Ishikawa (cell line): ENCODE measurements around the gene SERF2.

Source experiments
- CEBPB ChIP-seq: IDR thresholded peaks from 2 replicates; pipeline ENCODE4 v1.6.1; 2012
- EGR1 ChIP-seq: IDR thresholded peaks from 2 replicates; pipeline ENCODE4 v1.6.1; 2012
- EP300 ChIP-seq: IDR thresholded peaks from 2 replicates; pipeline ENCODE4 v1.6.1; 2012; ENCODE audit warnings: borderline replicate concordance
- FOXM1 ChIP-seq: IDR thresholded peaks from 2 replicates; pipeline ENCODE4 v1.6.1; 2012; ENCODE audit warnings: low read depth, borderline replicate concordance
- NFIC ChIP-seq: IDR thresholded peaks from 2 replicates; pipeline ENCODE4 v1.6.1; 2012
- RAD21 ChIP-seq: IDR thresholded peaks from 2 replicates; pipeline ENCODE4 v1.6.1; 2012; ENCODE audit warnings: low read depth
- TAF1 ChIP-seq: IDR thresholded peaks from 2 replicates; pipeline ENCODE4 v1.6.1; 2012; ENCODE audit warnings: low read depth, mild to moderate bottlenecking
- TCF12 ChIP-seq: IDR thresholded peaks from 2 replicates; pipeline ENCODE4 v1.6.1; 2012; ENCODE audit warnings: low read depth
- TEAD4 ChIP-seq: IDR thresholded peaks from 2 replicates; pipeline ENCODE4 v1.6.1; 2012
- YY1 ChIP-seq: IDR thresholded peaks from 2 replicates; pipeline ENCODE4 v1.6.1; 2012; ENCODE audit warnings: low read depth
- ZBTB7A ChIP-seq: IDR thresholded peaks from 2 replicates; pipeline ENCODE4 v1.6.1; 2012; ENCODE audit warnings: low read depth
- TF ChIP-seq, protein P1 (sequence below): IDR thresholded peaks from 2 replicates; pipeline ENCODE4 v1.6.1; 2012
- TF ChIP-seq, protein P2 (sequence below): IDR thresholded peaks from 2 replicates; pipeline ENCODE4 v1.6.1; 2012

DNA sequence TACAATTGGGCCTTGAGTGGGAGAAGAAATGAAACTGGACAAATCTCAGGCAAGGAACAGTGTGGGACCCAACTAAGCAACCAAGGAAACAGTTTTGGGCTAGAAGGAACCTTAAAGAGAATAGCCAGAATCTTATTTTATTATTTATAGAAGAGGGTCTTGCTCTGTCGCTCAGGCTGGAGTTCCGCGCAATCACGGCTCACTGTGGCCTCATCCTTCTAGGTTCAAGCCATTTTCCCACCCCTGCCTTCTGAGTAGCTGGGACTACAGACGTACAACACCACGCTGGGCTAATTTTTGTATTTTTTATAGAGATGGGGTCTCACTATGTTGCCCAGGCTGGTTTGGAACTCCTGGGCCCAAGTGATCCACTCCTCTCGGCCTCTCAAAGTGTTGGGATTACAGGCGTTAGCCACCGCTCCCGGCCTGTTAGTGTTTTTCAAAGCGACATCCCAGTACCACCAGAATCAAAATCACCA lies 33.9 kb downstream of the SERF2 start:
- TF ChIP-seq CEBPB (no peak), FOXM1 (no peak), EGR1 (no peak), YY1 (no peak), EP300 (no peak), TCF12 (no peak), NFIC (no peak), TAF1 (no peak), TEAD4 (no peak), RAD21 (no peak), ZBTB7A (no peak)
- TF ChIP-seq, protein P1, sequence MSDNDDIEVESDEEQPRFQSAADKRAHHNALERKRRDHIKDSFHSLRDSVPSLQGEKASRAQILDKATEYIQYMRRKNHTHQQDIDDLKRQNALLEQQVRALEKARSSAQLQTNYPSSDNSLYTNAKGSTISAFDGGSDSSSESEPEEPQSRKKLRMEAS: no peak
- TF ChIP-seq, protein P2, sequence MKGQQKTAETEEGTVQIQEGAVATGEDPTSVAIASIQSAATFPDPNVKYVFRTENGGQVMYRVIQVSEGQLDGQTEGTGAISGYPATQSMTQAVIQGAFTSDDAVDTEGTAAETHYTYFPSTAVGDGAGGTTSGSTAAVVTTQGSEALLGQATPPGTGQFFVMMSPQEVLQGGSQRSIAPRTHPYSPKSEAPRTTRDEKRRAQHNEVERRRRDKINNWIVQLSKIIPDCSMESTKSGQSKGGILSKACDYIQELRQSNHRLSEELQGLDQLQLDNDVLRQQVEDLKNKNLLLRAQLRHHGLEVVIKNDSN: no peak
